Neural cell (in vitro differentiated cells): Measurements from ENCODE around the gene CARD18. TPM values are rescaled to one million over a fixed set of nuclear protein-coding genes. Genes with fewer than 3 reads are reported as not detected.

ENCODE experiments used
- H2AFZ ChIP-seq: fragments of 200-600, 300-800 bp; sonication (generic), shearing (Covaris generic); 2 replicates; pipeline ENCODE4 v1.6.0; 2014; ENCODE audit warnings: low read depth, mild to moderate bottlenecking, antibody characterized with exemption, low read length, moderate library complexity
- H3F3A ChIP-seq: fragments of 200-600 bp; shearing (Covaris generic); 2 replicates; pipeline ENCODE4 v1.6.1; 2016; ENCODE audit warnings: mild to moderate bottlenecking, moderate library complexity, mixed read lengths, antibody characterized with exemption, low read length; ENCODE audit not compliant: insufficient read depth, poor library complexity, severe bottlenecking
- H3K27ac ChIP-seq: fragments of 200-600, 300-800 bp; sonication (generic), shearing (Covaris generic); 2 replicates; pipeline ENCODE4 v1.5.1; 2014; ENCODE audit warnings: mild to moderate bottlenecking, low read length, moderate library complexity
- H3K27me3 ChIP-seq: fragments of 300-800, 200-600 bp; sonication (generic), shearing (Covaris generic); 2 replicates; pipeline ENCODE4 v1.6.0; 2014; ENCODE audit warnings: mild to moderate bottlenecking, low read depth, low read length, moderate library complexity; ENCODE audit not compliant: insufficient read depth
- H3K36me3 ChIP-seq: fragments of 300-800, 200-600 bp; sonication (generic), shearing (Covaris generic); 2 replicates; pipeline ENCODE4 v1.5.1; 2014; ENCODE audit warnings: mild to moderate bottlenecking, antibody characterized with exemption, low read length, moderate library complexity; ENCODE audit not compliant: insufficient read depth
- H3K4me2 ChIP-seq: fragments of 300-800, 200-600 bp; sonication (generic), shearing (Covaris generic); 2 replicates; pipeline ENCODE4 v1.6.0; 2014; ENCODE audit warnings: mild to moderate bottlenecking, low read length
- H3K4me3 ChIP-seq: fragments of 300-800, 200-600 bp; sonication (generic), shearing (Covaris generic); 2 replicates; pipeline ENCODE4 v1.5.1; 2014; ENCODE audit warnings: mild to moderate bottlenecking, low read length, moderate library complexity
- H3K79me2 ChIP-seq: fragments of 200-600 bp; shearing (Covaris generic); replicated peaks from 2 replicates; pipeline ENCODE4 v1.6.0; 2014; ENCODE audit warnings: mild to moderate bottlenecking, low read length, moderate library complexity; ENCODE audit not compliant: insufficient read depth
- H3K9ac ChIP-seq: fragments of 300-800, 200-600 bp; sonication (generic), shearing (Covaris generic); 2 replicates; pipeline ENCODE4 v1.6.1; 2016; ENCODE audit warnings: mild to moderate bottlenecking, low read length, mixed read lengths
- H3K9me2 ChIP-seq: fragments of 200-600 bp; shearing (Covaris generic); 2 replicates; pipeline ENCODE4 v1.6.1; 2016; ENCODE audit warnings: mild to moderate bottlenecking, low read length, mixed read lengths; ENCODE audit not compliant: insufficient read depth
- H3K9me3 ChIP-seq: fragments of 200-600, 300-800 bp; sonication (generic), shearing (Covaris generic); 2 replicates; pipeline ENCODE4 v1.6.1; 2016; ENCODE audit warnings: mild to moderate bottlenecking, mixed run types, low read length, moderate library complexity, mixed read lengths
- H4K20me1 ChIP-seq: fragments of 200-600 bp; shearing (Covaris generic); 2 replicates; pipeline ENCODE4 v1.6.1; 2016; ENCODE audit warnings: mild to moderate bottlenecking, mixed run types; ENCODE audit not compliant: insufficient read depth
- CTCF ChIP-seq: fragments of 450-650 bp; IDR thresholded peaks from 2 replicates; pipeline ENCODE4 v1.5.1; 2014; ENCODE audit warnings: antibody characterized with exemption, mild to moderate bottlenecking, moderate library complexity; ENCODE audit not compliant: poor library complexity, severe bottlenecking
- EP300 ChIP-seq: fragments of 450-650 bp; conservative IDR thresholded peaks from 2 replicates; pipeline ENCODE4 v1.6.1; 2014; ENCODE audit warnings: antibody characterized with exemption, mild to moderate bottlenecking, moderate library complexity; ENCODE audit not compliant: poor library complexity, severe bottlenecking
- EZH2 ChIP-seq: fragments of 200-600, 300-800 bp; shearing (Covaris generic), sonication (generic); IDR thresholded peaks from 2 replicates; pipeline ENCODE4 v1.6.1; 2014; ENCODE audit warnings: antibody characterized with exemption, low read length, borderline replicate concordance, mild to moderate bottlenecking; ENCODE audit not compliant: insufficient read depth, poor library complexity, severe bottlenecking
- MXI1 ChIP-seq: fragments of 450-650 bp; conservative IDR thresholded peaks from 2 replicates; pipeline ENCODE4 v1.6.1; 2014; ENCODE audit warnings: antibody characterized with exemption, mild to moderate bottlenecking; ENCODE audit not compliant: poor library complexity, severe bottlenecking
- POLR2AphosphoS5 ChIP-seq: IDR thresholded peaks from 2 replicates; pipeline ENCODE4 v1.6.1; 2012
- RAD21 ChIP-seq: fragments of 450-650 bp; conservative IDR thresholded peaks from 2 replicates; pipeline ENCODE4 v1.6.1; 2014; ENCODE audit warnings: antibody characterized with exemption, mild to moderate bottlenecking, moderate library complexity
- REST ChIP-seq: IDR thresholded peaks from 2 replicates; pipeline ENCODE4 v1.6.1; 2012; ENCODE audit warnings: borderline replicate concordance
- SMC3 ChIP-seq: fragments of 450-650 bp; conservative IDR thresholded peaks from 2 replicates; pipeline ENCODE4 v1.6.1; 2014; ENCODE audit warnings: antibody characterized with exemption, mild to moderate bottlenecking, moderate library complexity; ENCODE audit not compliant: poor library complexity
- TAF1 ChIP-seq: IDR thresholded peaks from 2 replicates; pipeline ENCODE4 v1.6.1; 2012; ENCODE audit warnings: low read depth
- polyA plus RNA-seq: library from polyadenylated mRNA; depleted of rRNA; stranded (reverse); fragments of >200 nt; gene quantifications from 2 replicates; pipeline ENCODE4 v1.2.3, GENCODE V29; 2014

The CARD18 gene
- polyA plus RNA-seq, 1 donor from 2014 or later = not detected

DNA sequence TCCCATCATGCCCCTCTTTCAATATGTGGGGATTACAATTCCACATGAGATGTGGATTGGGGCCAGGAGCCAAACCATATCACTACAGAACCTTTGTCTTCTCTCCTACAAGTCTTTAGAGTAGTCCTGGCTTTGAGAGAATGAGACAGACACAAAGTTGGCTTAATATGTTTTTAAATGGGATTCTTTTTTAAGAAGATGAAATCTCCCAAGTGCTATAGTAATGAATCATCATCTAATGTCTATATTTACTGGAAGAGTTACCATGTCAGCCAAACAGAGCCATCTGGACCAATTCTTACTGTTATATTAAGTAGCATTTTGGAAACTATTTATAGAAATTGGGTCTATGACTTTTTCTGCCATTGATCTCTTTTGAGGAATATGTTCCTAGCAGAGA, 38.1 kb upstream of the CARD18 start:
- no peaks in the 10 kb centered on the region for H3K79me2 ChIP-seq
- H3F3A ChIP-seq = no peaks in the 10 kb centered on the region
- H3K9ac ChIP-seq = no peak overlapping the region
- no peak overlapping the region for H3K4me2 ChIP-seq
- H3K4me3 ChIP-seq = no peak overlapping the region
- H3K36me3 ChIP-seq = no peaks in the 10 kb centered on the region
- no peak overlapping the region for H2AFZ ChIP-seq
- no peaks in the 10 kb centered on the region for H4K20me1 ChIP-seq
- no peak for TF ChIP-seq REST
- TF ChIP-seq CTCF = no peak
- TF ChIP-seq EZH2 = no peak
- TF ChIP-seq MXI1 = no peak
- TF ChIP-seq POLR2AphosphoS5 = no peak
- no peak for TF ChIP-seq TAF1
- no peak for TF ChIP-seq EP300
- TF ChIP-seq RAD21 = no peak
- no peak for TF ChIP-seq SMC3
- no peak overlapping the region for H3K27ac ChIP-seq
- no peaks in the 10 kb centered on the region for H3K27me3 ChIP-seq
- H3K9me2 ChIP-seq = no peaks in the 10 kb centered on the region
- no peaks in the 10 kb centered on the region for H3K9me3 ChIP-seq

- Histone ChIP-seq H2AFZ (no peak overlapping the region), H3K36me3 (no peaks in the 10 kb centered on the region)
Measured at GRCh38 chr11:105168457-105168856, 28.9 kb upstream of the CARD18 start.

More at GRCh38 chr11:105168457-105168856, 28.9 kb upstream of the CARD18 start:
- Histone ChIP-seq H3F3A (no peaks in the 10 kb centered on the region), H3K9me3 (no peaks in the 10 kb centered on the region), H3K9ac (no peak overlapping the region), H3K9me2 (no peaks in the 10 kb centered on the region), H3K27ac (no peak overlapping the region), H3K79me2 (no peaks in the 10 kb centered on the region), H4K20me1 (no peaks in the 10 kb centered on the region), H3K4me2 (no peak overlapping the region), H3K27me3 (no peaks in the 10 kb centered on the region), H3K4me3 (no peak overlapping the region)
- no peak for TF ChIP-seq EP300
- TF ChIP-seq TAF1 = no peak
- TF ChIP-seq CTCF = no peak
- no peak for TF ChIP-seq REST
- no peak for TF ChIP-seq MXI1
